Fibroblast of lung (primary cell): ENCODE data around the gene PKIB. TPM values are rescaled to one million over a fixed set of nuclear protein-coding genes. Genes with fewer than 3 reads are reported as not detected.
A peak's percentile ranks its signal among the peaks of the same experiment; 100 is the strongest.

Experiments used
- DNase-seq, 2 donors: peaks; one replicate each; pipeline versions ENCODE4 v3.0.0 to v3.0.0-alpha.2; 2010; ENCODE audit warnings: low read depth in 2 of 2
- H2AFZ ChIP-seq: 2 replicates; pipeline ENCODE4 v1.5.1; 2012; ENCODE audit warnings: low read length, control low read depth, inconsistent platforms
- H3K27ac ChIP-seq: 2 replicates; pipeline ENCODE4 v1.5.1; 2011; ENCODE audit warnings: low read length, control low read depth; ENCODE audit not compliant: insufficient read depth
- H3K27me3 ChIP-seq: 2 replicates; pipeline ENCODE4 v1.5.1; 2011; ENCODE audit warnings: mild to moderate bottlenecking, low read length; ENCODE audit not compliant: control insufficient read depth, insufficient read depth
- H3K36me3 ChIP-seq: 2 replicates; pipeline ENCODE4 v1.5.1; 2011; ENCODE audit warnings: low read length; ENCODE audit not compliant: control insufficient read depth, insufficient read depth
- H3K4me1 ChIP-seq: 2 replicates; pipeline ENCODE4 v1.5.1; 2011; ENCODE audit warnings: low read length; ENCODE audit not compliant: control insufficient read depth, insufficient read depth; ENCODE audit errors: extremely low read depth
- H3K4me2 ChIP-seq: 2 replicates; pipeline ENCODE4 v1.5.1; 2011; ENCODE audit warnings: low read length, control low read depth; ENCODE audit not compliant: insufficient read depth; ENCODE audit errors: extremely low read depth
- H3K4me3 ChIP-seq, 4 experiments: fragments of 200-600 bp in 1 of 4; sonication (generic) in 1 of 4; replicated peaks in 1 of 4; 2 replicates each; pipeline ENCODE4 v1.5.1; 2011 to 2016; ENCODE audit warnings: low read length in 4 of 4, low read depth in 3 of 4, mild to moderate bottlenecking in 3 of 4, control low read depth in 2 of 4, inconsistent platforms in 1 of 4, mixed read lengths in 1 of 4; ENCODE audit not compliant: insufficient read depth in 1 of 4; ENCODE audit errors: control extremely low read depth in 1 of 4
- H3K79me2 ChIP-seq: 2 replicates; pipeline ENCODE4 v1.5.1; 2012; ENCODE audit warnings: mild to moderate bottlenecking, low read length, inconsistent platforms; ENCODE audit not compliant: control insufficient read depth, insufficient read depth
- H3K9ac ChIP-seq: 2 replicates; pipeline ENCODE4 v1.5.1; 2011; ENCODE audit warnings: mild to moderate bottlenecking, low read length, control low read depth; ENCODE audit not compliant: insufficient read depth
- H3K9me3 ChIP-seq: 2 replicates; pipeline ENCODE4 v1.5.1; 2012; ENCODE audit warnings: low read depth, low read length; ENCODE audit not compliant: control insufficient read depth, insufficient read depth
- H4K20me1 ChIP-seq: 2 replicates; pipeline ENCODE4 v1.5.1; 2011; ENCODE audit warnings: low read length; ENCODE audit not compliant: control insufficient read depth, insufficient read depth; ENCODE audit errors: extremely low read depth
- CTCF ChIP-seq, 2 donors: IDR thresholded peaks in 1 of 2; conservative IDR thresholded peaks in 1 of 2; 1 replicate in 1 of 2; 2 replicates in 1 of 2; pipeline ENCODE4 v1.5.1; 2011 to 2012; ENCODE audit warnings: low read length in 2 of 2, control low read depth in 1 of 2, inconsistent platforms in 1 of 2, low read depth in 1 of 2, mild to moderate bottlenecking in 1 of 2
- EZH2 ChIP-seq: IDR thresholded peaks from 2 replicates; pipeline ENCODE4 v1.5.1; 2012; ENCODE audit warnings: low read length, control low read depth, mild to moderate bottlenecking; ENCODE audit errors: missing control alignments
- polyA plus RNA-seq, 2 donors: library from polyadenylated mRNA; depleted of rRNA in 1 of 2; stranded (reverse) in 1 of 2; unstranded in 1 of 2; fragments of >200 nt; gene quantifications; 2 replicates each; pipeline ENCODE4 v1.2.1, GENCODE V29; 2011 to 2012; ENCODE audit warnings: missing spikeins in 1 of 2
- total RNA-seq: library from RNA; depleted of rRNA; stranded (reverse); fragments of >200 nt; gene quantifications from 2 replicates; pipeline ENCODE4 v1.2.1, GENCODE V29; 2014

PKIB gene
- total and polyA plus RNA-seq, 2 donors (not counting 1 experiment from before 2014, with no cell fraction given) = 1.3 to 4.4 TPM

DNA sequence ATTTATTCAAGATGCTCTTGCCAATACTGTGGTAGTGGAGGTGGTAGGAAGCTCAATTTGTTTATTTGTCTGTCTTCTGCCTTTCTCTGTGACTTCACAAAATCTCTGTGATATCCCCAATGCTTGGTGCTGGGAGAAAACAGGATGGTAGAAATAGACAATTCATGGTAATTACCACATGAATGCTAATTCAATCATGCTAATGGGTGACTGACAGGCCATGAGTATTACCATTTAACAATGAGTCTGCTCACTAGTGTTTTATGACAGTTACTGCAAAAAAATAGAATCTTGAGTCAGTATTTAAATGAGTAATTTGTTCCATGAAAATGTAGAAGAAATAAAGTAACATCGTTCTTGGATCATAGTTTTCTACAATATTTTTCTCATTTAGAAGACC lies 117.0 kb downstream of the PKIB start:
- no peak overlapping the region for H3K9ac ChIP-seq
- TF ChIP-seq CTCF (conservative IDR thresholded peaks at IDR 0.05 in 1 of 2, IDR thresholded peaks at IDR 0.05 in 1 of 2; ENCODE audit: low read depth in 1 of 2, low read length in 2 of 2) (no peak), EZH2 (no peak)
- no peak overlapping the region for H3K4me3 ChIP-seq
- H3K9me3 ChIP-seq = no peaks in the 10 kb centered on the region
- H4K20me1 ChIP-seq = no peaks in the 10 kb centered on the region
- H2AFZ ChIP-seq = no peak overlapping the region
- no peak for DNase-seq
- H3K79me2 ChIP-seq = no peaks in the 10 kb centered on the region
- H3K4me2 ChIP-seq = no peak overlapping the region
- H3K36me3 ChIP-seq = no peaks in the 10 kb centered on the region
- H3K4me1 ChIP-seq = no peaks in the 10 kb centered on the region
- H3K27me3 ChIP-seq = no peaks in the 10 kb centered on the region
- H3K27ac ChIP-seq = no peak overlapping the region

GRCh38 chr6:122730334-122730733 lies 120.1 kb downstream of the PKIB start:
- H2AFZ ChIP-seq = no peak overlapping the region
- no peak for DNase-seq
- no peaks in the 10 kb centered on the region for H3K4me1 ChIP-seq
- H3K9me3 ChIP-seq = no peaks in the 10 kb centered on the region
- no peaks in the 10 kb centered on the region for H3K27me3 ChIP-seq
- no peak overlapping the region for H3K4me3 ChIP-seq
- no peaks in the 10 kb centered on the region for H3K36me3 ChIP-seq
- no peak overlapping the region for H3K9ac ChIP-seq
- no peaks in the 10 kb centered on the region for H3K79me2 ChIP-seq
- TF ChIP-seq CTCF (conservative IDR thresholded peaks at IDR 0.05 in 1 of 2, IDR thresholded peaks at IDR 0.05 in 1 of 2; ENCODE audit: low read depth in 1 of 2, low read length in 2 of 2) = no peak
- no peak for TF ChIP-seq EZH2
- no peak overlapping the region for H3K4me2 ChIP-seq
- no peak overlapping the region for H3K27ac ChIP-seq
- no peaks in the 10 kb centered on the region for H4K20me1 ChIP-seq

DNA sequence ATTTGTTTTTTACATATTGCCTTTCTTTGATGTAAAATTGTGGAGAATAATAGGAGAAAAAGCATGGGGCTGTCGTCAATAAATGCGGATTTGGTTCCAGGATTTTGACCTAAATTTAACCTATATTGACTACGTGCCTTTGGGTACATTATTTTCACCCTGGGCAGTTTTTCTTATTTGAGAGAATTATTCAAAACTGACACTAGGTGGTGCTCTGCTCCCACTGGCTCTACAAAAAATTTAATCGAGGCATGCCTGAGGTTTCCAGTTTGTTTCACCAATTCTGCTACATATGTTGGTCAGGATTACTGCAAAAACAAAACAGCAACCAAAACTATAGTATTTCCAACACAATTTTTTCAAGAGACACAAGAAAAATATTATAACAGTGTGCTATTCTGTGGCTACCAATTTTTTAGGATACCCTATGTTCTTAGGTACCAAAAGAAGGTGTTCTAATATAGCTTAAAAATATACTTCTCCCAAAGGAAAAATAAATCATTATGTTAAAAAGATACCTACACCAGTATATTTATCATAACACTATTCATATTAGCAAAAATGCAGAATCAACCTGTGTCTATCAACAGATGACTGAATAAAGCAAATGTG lies 120.7 kb downstream of the PKIB start:
- Histone ChIP-seq H3K27ac (no peak overlapping the region), H3K79me2 (no peaks in the 10 kb centered on the region), H4K20me1 (no peaks in the 10 kb centered on the region), H3K4me2 (no peak overlapping the region), H3K9ac (no peak overlapping the region), H3K9me3 (no peaks in the 10 kb centered on the region), H2AFZ (no peak overlapping the region), H3K27me3 (no peaks in the 10 kb centered on the region), H3K36me3 (no peaks in the 10 kb centered on the region), H3K4me1 (no peaks in the 10 kb centered on the region), H3K4me3 (no peak overlapping the region)
- DNase-seq = peak in 1 of 2 donors; percentile 67
- TF ChIP-seq EZH2 = no peak
- peak; percentile 67 to 91 for TF ChIP-seq CTCF (conservative IDR thresholded peaks at IDR 0.05 in 1 of 2, IDR thresholded peaks at IDR 0.05 in 1 of 2; ENCODE audit: low read depth in 1 of 2, low read length in 2 of 2)
